T47D (cell line): ENCODE data around the gene MSANTD1.
A peak's percentile ranks its signal among the peaks of the same experiment; 100 is the strongest.

Experiments
- DNase-seq, 2 experiments: peaks; one replicate each; pipeline versions ENCODE4 v3.0.0 to v3.0.0-alpha.2; 2011 to 2012; ENCODE audit warnings: low read depth in 1 of 2, low spot score in 1 of 2
- JUND ChIP-seq: IDR thresholded peaks from 2 replicates; pipeline ENCODE4 v1.6.1; 2012; ENCODE audit warnings: low read depth
- in situ Hi-C: cut with HindIII; loops from 2 replicates; pipeline ENCODE4 v1.10.0; 2016; ENCODE audit warnings: low sequenced_read_pairs, low pct_unique_long_range_greater_than_20kb

Gene MSANTD1

GRCh38 chr4:3257103-3257555 lies 8.2 kb downstream of the MSANTD1 start:
- in situ Hi-C loops = no loop called here
- DNase-seq = no peak
- TF ChIP-seq JUND = no peak

- TF ChIP-seq JUND = no peak
- DNase-seq = no peak
- in situ Hi-C loops = no loop called here
These were observed 8.9 kb downstream of the MSANTD1 start for GRCh38 chr4:3257556-3258482.

GRCh38 chr4:3261411-3262207 lies 12.7 kb downstream of the MSANTD1 start:
- no peak for DNase-seq
- no peak for TF ChIP-seq JUND
- in situ Hi-C loops = no loop called here

- no peak for TF ChIP-seq JUND
- in situ Hi-C loops = no loop called here
- DNase-seq = no peak
These were observed 13.5 kb downstream of the MSANTD1 start for GRCh38 chr4:3262208-3263052.

- no peak for DNase-seq
- in situ Hi-C loops = no loop called here
- no peak for TF ChIP-seq JUND
These were observed 14.3 kb downstream of the MSANTD1 start for GRCh38 chr4:3263053-3263875.

- in situ Hi-C loops = no loop called here
- DNase-seq = no peak
- TF ChIP-seq JUND = no peak
These were observed 14.9 kb downstream of the MSANTD1 start for GRCh38 chr4:3263876-3264193.

- no peak for TF ChIP-seq JUND
- no peak for DNase-seq
- in situ Hi-C loops = no loop called here
These were observed 17.1 kb downstream of the MSANTD1 start for GRCh38 chr4:3266076-3266475.

- in situ Hi-C loops = no loop called here
- DNase-seq = peak in 1 of 2 experiments; percentile 27
- TF ChIP-seq JUND = no peak
These were observed 18.8 kb downstream of the MSANTD1 start for GRCh38 chr4:3267576-3268394.

- DNase-seq = no peak
- TF ChIP-seq JUND = no peak
- in situ Hi-C loops = no loop called here
These were observed 19.6 kb downstream of the MSANTD1 start for GRCh38 chr4:3268395-3269104.

- no peak for TF ChIP-seq JUND
- no peak for DNase-seq
- in situ Hi-C loops = no loop called here
These were observed 20.4 kb downstream of the MSANTD1 start for GRCh38 chr4:3269105-3269927.
